HepG2 (cell line): ENCODE data around the gene HNRNPA1. TPM values are rescaled to one million over a fixed set of nuclear protein-coding genes. Genes with fewer than 3 reads are reported as not detected.

ENCODE experiments used
- CHCHD3 ChIP-seq: sonication (generic); formaldehyde crosslinking; IDR thresholded peaks from 2 replicates; pipeline ENCODE4 v1.8.0; 2022; ENCODE audit warnings: mild to moderate bottlenecking, missing genetic modification reagents, moderate library complexity
- GABPA ChIP-seq, 2 experiments: IDR thresholded peaks; 2 replicates each; pipeline ENCODE4 v1.6.1; 2011 to 2016; ENCODE audit warnings: low read depth in 2 of 2, low read length in 1 of 2, missing biosample characterization in 1 of 2, missing genetic modification characterization in 1 of 2
- HDAC2 ChIP-seq: sonication (generic); formaldehyde crosslinking; IDR thresholded peaks from 2 replicates; pipeline ENCODE4 v1.4.0; 2020; ENCODE audit warnings: missing genetic modification reagents
- MTA3 ChIP-seq: sonication (generic); formaldehyde crosslinking; IDR thresholded peaks from 2 replicates; pipeline ENCODE4 v1.4.0; 2020; ENCODE audit warnings: missing genetic modification reagents
- MXD1 ChIP-seq: sonication (generic); formaldehyde crosslinking; IDR thresholded peaks from 2 replicates; pipeline ENCODE4 v1.4.0; 2020; ENCODE audit warnings: mild to moderate bottlenecking, missing genetic modification reagents
- MXD3 ChIP-seq: IDR thresholded peaks from 2 replicates; pipeline ENCODE4 v1.6.1; 2016; ENCODE audit warnings: mild to moderate bottlenecking, missing biosample characterization, missing genetic modification reagents
- PPARG ChIP-seq: conservative IDR thresholded peaks from 2 replicates; pipeline ENCODE4 v1.6.1; 2016; ENCODE audit warnings: missing biosample characterization, missing genetic modification reagents
- RAD51 ChIP-seq: fragments of 450-650 bp; IDR thresholded peaks from 2 replicates; pipeline ENCODE4 v1.6.1; 2016; ENCODE audit warnings: borderline replicate concordance
- RXRA ChIP-seq: sonication (generic); formaldehyde crosslinking; IDR thresholded peaks from 2 replicates; pipeline ENCODE4 v1.5.1; 2020; ENCODE audit warnings: missing genetic modification reagents
- SALL2 ChIP-seq: sonication (generic); formaldehyde crosslinking; IDR thresholded peaks from 2 replicates; pipeline ENCODE4 v1.8.1; 2023; ENCODE audit warnings: mild to moderate bottlenecking, missing genetic modification reagents, inconsistent platforms
- SIN3A ChIP-seq: IDR thresholded peaks from 2 replicates; pipeline ENCODE4 v1.6.1; 2011; ENCODE audit warnings: low read depth, mild to moderate bottlenecking, control low read depth, low read length, borderline replicate concordance
- THAP11 ChIP-seq: IDR thresholded peaks from 2 replicates; pipeline ENCODE4 v1.6.1; 2016; ENCODE audit warnings: missing biosample characterization, missing genetic modification reagents
- TOPORS ChIP-seq: sonication (generic); formaldehyde crosslinking; IDR thresholded peaks from 2 replicates; pipeline ENCODE4 v1.8.0; 2023; ENCODE audit warnings: mild to moderate bottlenecking, missing genetic modification reagents
- ZFP82 ChIP-seq: sonication (generic); formaldehyde crosslinking; IDR thresholded peaks from 2 replicates; pipeline ENCODE4 v1.5.1; 2020; ENCODE audit warnings: mild to moderate bottlenecking, missing genetic modification reagents, borderline replicate concordance
- ZNF101 ChIP-seq: sonication (generic); formaldehyde crosslinking; IDR thresholded peaks from 2 replicates; pipeline ENCODE4 v1.4.0; 2020; ENCODE audit warnings: mild to moderate bottlenecking, low read depth, missing genetic modification reagents, borderline replicate concordance
- ZNF143 ChIP-seq: sonication (generic); formaldehyde crosslinking; IDR thresholded peaks from 2 replicates; pipeline ENCODE4 v1.4.0; 2020; ENCODE audit warnings: missing genetic modification reagents
- ZNF225 ChIP-seq: sonication (generic); formaldehyde crosslinking; IDR thresholded peaks from 2 replicates; pipeline ENCODE4 v1.4.0; 2020; ENCODE audit warnings: mild to moderate bottlenecking, missing genetic modification reagents
- ZNF362 ChIP-seq: sonication (generic); formaldehyde crosslinking; IDR thresholded peaks from 2 replicates; pipeline ENCODE4 v1.4.0; 2020; ENCODE audit warnings: missing genetic modification reagents, mild to moderate bottlenecking, borderline replicate concordance
- ZNF543 ChIP-seq: sonication (generic); formaldehyde crosslinking; IDR thresholded peaks from 2 replicates; pipeline ENCODE4 v1.4.0; 2020; ENCODE audit warnings: mild to moderate bottlenecking, missing genetic modification reagents
- ZNF605 ChIP-seq: sonication (generic); formaldehyde crosslinking; IDR thresholded peaks from 2 replicates; pipeline ENCODE4 v1.8.0; 2022; ENCODE audit warnings: mild to moderate bottlenecking, missing genetic modification reagents
- polyA plus RNA-seq, 8 experiments: library from polyadenylated mRNA; depleted of rRNA in 3 of 8; stranded (reverse) in 7 of 8; unstranded in 1 of 8; fragments of >200 nt; fragmentation: Illumina TruSeq in 4 of 8; extraction: Trizol in 4 of 8; gene quantifications; 2 replicates each; pipeline versions ENCODE4 v1.2.1 to v1.2.3, GENCODE V29; 2011 to 2016; ENCODE audit warnings: low read depth in 4 of 8, missing spikeins in 1 of 8, mixed read lengths in 1 of 8; ENCODE audit not compliant: insufficient read depth in 1 of 8
- total RNA-seq, 5 experiments: library from RNA; depleted of rRNA; stranded (reverse); fragments of >200 nt; fragmentation: Illumina TruSeq; extraction: Trizol; gene quantifications; 2 replicates each; pipeline ENCODE4 v1.2.3, GENCODE V29; 2016; ENCODE audit warnings: low read depth in 1 of 5
- TF ChIP-seq, protein P1 (sequence below): sonication (generic); formaldehyde crosslinking; IDR thresholded peaks from 2 replicates; pipeline ENCODE4 v1.5.1; 2020; ENCODE audit warnings: missing genetic modification reagents, mild to moderate bottlenecking, borderline replicate concordance
- TF ChIP-seq, protein P2 (sequence below): sonication (generic); formaldehyde crosslinking; IDR thresholded peaks from 2 replicates; pipeline ENCODE4 v1.8.0; 2022; ENCODE audit warnings: low read depth, missing genetic modification reagents
- TF ChIP-seq, protein P3 (sequence below), 2 experiments: sonication (generic) in 1 of 2; formaldehyde crosslinking in 1 of 2; IDR thresholded peaks; 2 replicates each; pipeline versions ENCODE4 v1.4.0 to v1.6.1; 2018 to 2020; ENCODE audit warnings: missing genetic modification reagents in 2 of 2, borderline replicate concordance in 1 of 2, low read depth in 1 of 2, mild to moderate bottlenecking in 1 of 2, missing biosample characterization in 1 of 2

HNRNPA1 gene
- total and polyA plus RNA-seq, 2 of the 13 experiments (the other 11 are each of a cell fraction or from before 2014, with no cell fraction given) = 535 to 1,820 TPM

GRCh38 chr12:54300732-54301427 is 20.4 kb downstream of the HNRNPA1 start, which contains the start of gene NFE2 (continued):
- no peak for TF ChIP-seq THAP11 (CRISPR knock-in tag)
- TF ChIP-seq, protein P1, sequence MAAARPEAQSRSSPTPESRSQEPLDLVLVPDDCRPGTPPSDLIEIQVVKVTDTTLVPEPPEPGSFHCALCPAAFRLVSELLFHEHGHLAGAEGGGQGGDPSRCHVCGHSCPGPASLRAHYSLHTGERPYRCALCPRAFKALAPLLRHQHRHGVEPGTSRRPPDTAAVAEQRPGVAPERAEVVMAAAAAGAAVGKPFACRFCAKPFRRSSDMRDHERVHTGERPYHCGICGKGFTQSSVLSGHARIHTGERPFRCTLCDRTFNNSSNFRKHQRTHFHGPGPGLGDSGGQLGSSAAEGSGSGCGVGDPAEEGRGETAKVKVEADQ (CRISPR knock-in tag) = no peak
- TF ChIP-seq SIN3A = no peak
- 0 out of 2 replicates have a peak, but pooled peaks have one; percentile 64 for TF ChIP-seq MXD1
- TF ChIP-seq RXRA (CRISPR knock-in tag) = no peak
- no peak for TF ChIP-seq MTA3 (CRISPR knock-in tag)
- TF ChIP-seq GABPA (IDR thresholded peaks at IDR 0.05; ENCODE audit: low read depth, low read length) = no peak
- TF ChIP-seq GABPA (CRISPR knock-in tag; IDR thresholded peaks at IDR 0.05; ENCODE audit: low read depth) = no peak
- no peak for TF ChIP-seq ZNF543 (CRISPR knock-in tag)
- TF ChIP-seq SALL2 (CRISPR knock-in tag) = no peak
- TF ChIP-seq ZNF143 (CRISPR knock-in tag) = no peak
- 0 out of 2 replicates have a peak, but pooled peaks have one; percentile 50 for TF ChIP-seq ZFP82 (CRISPR knock-in tag)
- TF ChIP-seq, protein P2, sequence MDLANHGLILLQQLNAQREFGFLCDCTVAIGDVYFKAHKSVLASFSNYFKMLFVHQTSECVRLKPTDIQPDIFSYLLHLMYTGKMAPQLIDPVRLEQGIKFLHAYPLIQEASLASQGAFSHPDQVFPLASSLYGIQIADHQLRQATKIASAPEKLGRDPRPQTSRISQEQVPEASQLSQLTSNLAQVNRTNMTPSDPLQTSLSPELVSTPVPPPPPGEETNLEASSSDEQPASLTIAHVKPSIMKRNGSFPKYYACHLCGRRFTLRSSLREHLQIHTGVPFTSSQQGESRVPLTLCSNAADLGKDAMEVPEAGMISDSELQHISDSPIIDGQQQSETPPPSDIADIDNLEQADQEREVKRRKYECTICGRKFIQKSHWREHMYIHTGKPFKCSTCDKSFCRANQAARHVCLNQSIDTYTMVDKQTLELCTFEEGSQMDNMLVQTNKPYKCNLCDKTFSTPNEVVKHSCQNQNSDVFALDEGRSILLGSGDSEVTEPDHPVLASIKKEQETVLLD = no peak
- TF ChIP-seq ZNF225 (CRISPR knock-in tag) = no peak
- no peak for TF ChIP-seq HDAC2 (CRISPR knock-in tag)
- TF ChIP-seq ZNF362 (CRISPR knock-in tag) = no peak
- TF ChIP-seq PPARG (CRISPR knock-in tag) = no peak
- TF ChIP-seq RAD51 = no peak
- TF ChIP-seq CHCHD3 = no peak
- TF ChIP-seq ZNF101 = no peak
- TF ChIP-seq TOPORS (CRISPR knock-in tag) = 0 out of 2 replicates have a peak, but pooled peaks have one; percentile 24
- TF ChIP-seq MXD3 (CRISPR knock-in tag) = no peak
- TF ChIP-seq, protein P3, sequence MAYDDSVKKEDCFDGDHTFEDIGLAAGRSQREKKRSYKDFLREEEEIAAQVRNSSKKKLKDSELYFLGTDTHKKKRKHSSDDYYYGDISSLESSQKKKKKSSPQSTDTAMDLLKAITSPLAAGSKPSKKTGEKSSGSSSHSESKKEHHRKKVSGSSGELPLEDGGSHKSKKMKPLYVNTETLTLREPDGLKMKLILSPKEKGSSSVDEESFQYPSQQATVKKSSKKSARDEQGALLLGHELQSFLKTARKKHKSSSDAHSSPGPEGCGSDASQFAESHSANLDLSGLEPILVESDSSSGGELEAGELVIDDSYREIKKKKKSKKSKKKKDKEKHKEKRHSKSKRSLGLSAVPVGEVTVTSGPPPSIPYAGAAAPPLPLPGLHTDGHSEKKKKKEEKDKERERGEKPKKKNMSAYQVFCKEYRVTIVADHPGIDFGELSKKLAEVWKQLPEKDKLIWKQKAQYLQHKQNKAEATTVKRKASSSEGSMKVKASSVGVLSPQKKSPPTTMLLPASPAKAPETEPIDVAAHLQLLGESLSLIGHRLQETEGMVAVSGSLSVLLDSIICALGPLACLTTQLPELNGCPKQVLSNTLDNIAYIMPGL (CRISPR knock-in tag; IDR thresholded peaks at IDR 0.05; ENCODE audit: borderline replicate concordance in 1 of 2, low read depth in 1 of 2) = peak; percentile 38 to 45; a peak in 1 of 4 replicates
- no peak for TF ChIP-seq ZNF605
